B cell (primary cell): ENCODE results near the gene FOXN3.

Experiments used
- CTCF ChIP-seq: fragments of 200-600 bp; IDR thresholded peaks from one replicate; pipeline ENCODE4 v1.8.0; 2022; ENCODE audit warnings: antibody characterized with exemption, mild to moderate bottlenecking
- EZH2 ChIP-seq: IDR thresholded peaks from 2 replicates; pipeline ENCODE4 v1.6.1; 2012; ENCODE audit warnings: borderline replicate concordance, low read depth, mild to moderate bottlenecking, moderate library complexity, low read length; ENCODE audit not compliant: insufficient read depth, poor library complexity, severe bottlenecking

- TF ChIP-seq CTCF = no peak
- no peak for TF ChIP-seq EZH2
Measured at GRCh38 chr14:89245802-89246201, 171.2 kb downstream of the FOXN3 start.
